K562 (cell line): ENCODE measurements around the gene C1QTNF5. TPM values are rescaled to one million over a fixed set of nuclear protein-coding genes. Genes with fewer than 3 reads are reported as not detected.

Experiments
- BCLAF1 ChIP-seq, 2 experiments: fragments of 450-650 bp in 1 of 2; IDR thresholded peaks; 2 replicates each; pipeline ENCODE4 v1.6.1; 2011 to 2017; ENCODE audit warnings: low read depth in 2 of 2, antibody characterized with exemption in 1 of 2, borderline replicate concordance in 1 of 2, low read length in 1 of 2, mild to moderate bottlenecking in 1 of 2, mixed read lengths in 1 of 2; ENCODE audit not compliant: control insufficient read depth in 1 of 2
- E2F5 ChIP-seq: sonication (generic); formaldehyde crosslinking; IDR thresholded peaks from 2 replicates; pipeline ENCODE4 v1.8.0; 2022; ENCODE audit warnings: mild to moderate bottlenecking, missing genetic modification reagents
- JUN ChIP-seq, 2 experiments: sonication (generic) in 1 of 2; formaldehyde crosslinking in 1 of 2; IDR thresholded peaks; 2 replicates each; pipeline versions ENCODE4 v1.6.1 to v1.8.0; 2012 to 2022; ENCODE audit warnings: borderline replicate concordance in 2 of 2, mild to moderate bottlenecking in 2 of 2, improper control_type of control experiment in 1 of 2, low read depth in 1 of 2, low read length in 1 of 2, missing genetic modification reagents in 1 of 2
- MGA ChIP-seq: fragments of 450-650 bp; IDR thresholded peaks from 2 replicates; pipeline ENCODE4 v1.6.1; 2016; ENCODE audit warnings: mild to moderate bottlenecking, moderate library complexity
- RAD51 ChIP-seq: fragments of 450-650 bp; IDR thresholded peaks from 2 replicates; pipeline ENCODE4 v1.7.1; 2016; ENCODE audit warnings: low read depth, mild to moderate bottlenecking, borderline replicate concordance
- RBBP5 ChIP-seq: fragments of 200-600 bp; sonication (generic); IDR thresholded peaks from 2 replicates; pipeline ENCODE4 v1.6.1; 2012; ENCODE audit warnings: borderline replicate concordance, mild to moderate bottlenecking, low read length, control low read depth, inconsistent platforms; ENCODE audit not compliant: insufficient read depth, poor library complexity, severe bottlenecking
- polyA plus RNA-seq, 8 experiments: library from polyadenylated mRNA; depleted of rRNA in 4 of 8; stranded (reverse) in 5 of 8; unstranded in 3 of 8; fragments of >200 nt; fragmentation: Nextera tagmentation in 2 of 8; fragmentation: Illumina TruSeq in 1 of 8; extraction: Ambion mirVana in 2 of 8; extraction: Trizol in 1 of 8; gene quantifications; 2 replicates each; pipeline versions ENCODE4 v1.2.1 to v1.2.3, GENCODE V29; 2011 to 2014; ENCODE audit warnings: inconsistent platforms in 1 of 8, missing spikeins in 1 of 8
- total RNA-seq, 7 experiments: library from RNA; depleted of rRNA in 6 of 7; stranded (reverse); fragments of >200 nt in 6 of 7; fragmentation: Illumina TruSeq in 2 of 7; extraction: Trizol in 2 of 7; gene quantifications; 2 replicates each; pipeline versions ENCODE4 v1.2.1 to v1.2.3, GENCODE V29; 2011 to 2021; ENCODE audit warnings: low replicate concordance in 1 of 7
- TF ChIP-seq, protein P1 (sequence below): sonication (generic); formaldehyde crosslinking; IDR thresholded peaks from 2 replicates; pipeline ENCODE4 v1.5.0; 2020; ENCODE audit warnings: missing genetic modification reagents

The C1QTNF5 gene
- total and polyA plus RNA-seq, 9 of the 15 experiments (the other 6 are each of a cell fraction or from before 2014, with no cell fraction given), result 0.07 to 0.76 (median 0.24) TPM; not detected in 1

GRCh38 chr11:119381181-119381988 lies 40.7 kb upstream of the C1QTNF5 start, which contains the start of gene USP2 (continued):
- peak; percentile 95 for TF ChIP-seq MGA
- TF ChIP-seq, protein P1, sequence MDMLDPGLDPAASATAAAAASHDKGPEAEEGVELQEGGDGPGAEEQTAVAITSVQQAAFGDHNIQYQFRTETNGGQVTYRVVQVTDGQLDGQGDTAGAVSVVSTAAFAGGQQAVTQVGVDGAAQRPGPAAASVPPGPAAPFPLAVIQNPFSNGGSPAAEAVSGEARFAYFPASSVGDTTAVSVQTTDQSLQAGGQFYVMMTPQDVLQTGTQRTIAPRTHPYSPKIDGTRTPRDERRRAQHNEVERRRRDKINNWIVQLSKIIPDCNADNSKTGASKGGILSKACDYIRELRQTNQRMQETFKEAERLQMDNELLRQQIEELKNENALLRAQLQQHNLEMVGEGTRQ (CRISPR knock-in tag), result peak; percentile 80
- TF ChIP-seq RAD51, result peak; percentile 53; the same call in 1 of the 2 replicates
- no peak; the same call in 1 of the 2 replicates for TF ChIP-seq E2F5
- TF ChIP-seq RBBP5, result peak; percentile 38
- no peak for TF ChIP-seq BCLAF1 (IDR thresholded peaks at IDR 0.05; ENCODE audit: borderline replicate concordance in 1 of 2, control insufficient read depth in 1 of 2, low read depth in 2 of 2, low read length in 1 of 2)
- peak; percentile 84; the same call in 1 of the 2 replicates for TF ChIP-seq JUN (IDR thresholded peaks at IDR 0.05; ENCODE audit: borderline replicate concordance, low read depth, low read length)
- TF ChIP-seq JUN (CRISPR knock-in tag; IDR thresholded peaks at IDR 0.05; ENCODE audit: borderline replicate concordance), result no peak
